ENCODE measurements around the gene UBN2.
"Not testable (repeated sequence)": the region's sequence is repeated elsewhere in the genome, so short reads cannot be mapped to it uniquely, and the experiment has no call there.

The UBN2 gene

GRCh38 chr7:139300390-139300789, 69.4 kb downstream of the UBN2 start:
- no peak for FAIRE-seq

GRCh38 chr7:139304517-139304916, 73.5 kb downstream of the UBN2 start:
- no peak for FAIRE-seq

GRCh38 chr7:139317939-139318505, 87.0 kb downstream of the UBN2 start:
- no peak for FAIRE-seq

DNA sequence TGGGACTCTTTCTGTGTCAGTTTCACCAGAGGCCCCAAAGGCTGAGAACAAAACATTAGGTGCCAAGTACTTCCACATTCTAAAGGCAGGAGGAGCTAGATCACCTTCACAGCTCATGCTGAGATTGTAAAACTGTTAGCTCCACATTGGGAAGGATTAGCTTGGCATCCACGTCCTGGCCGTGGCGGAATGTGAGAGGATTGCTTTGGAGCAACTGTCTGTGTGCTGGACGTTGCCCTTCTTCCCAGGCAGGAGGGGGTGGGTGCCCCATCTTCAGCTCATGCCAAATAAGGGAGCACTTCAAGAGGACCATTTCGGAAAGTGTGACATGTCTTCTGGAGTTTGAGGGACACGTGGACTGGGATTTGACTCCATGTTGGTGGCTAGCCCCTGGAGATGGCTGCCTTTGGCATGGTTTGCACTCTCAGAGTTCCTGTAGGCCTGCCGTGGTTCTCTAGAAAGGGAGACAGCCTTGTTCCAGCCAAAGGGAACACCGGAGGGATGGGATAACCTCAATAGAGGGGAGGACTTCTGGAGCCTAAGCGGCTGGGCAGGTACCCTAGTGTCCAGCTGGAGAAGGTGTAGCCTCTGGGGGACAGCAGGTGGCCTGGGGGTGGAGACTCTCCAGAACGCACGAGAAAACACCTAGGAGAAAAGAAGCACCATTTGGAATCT, 90.2 kb downstream of the UBN2 start:
- no peak for FAIRE-seq

DNA sequence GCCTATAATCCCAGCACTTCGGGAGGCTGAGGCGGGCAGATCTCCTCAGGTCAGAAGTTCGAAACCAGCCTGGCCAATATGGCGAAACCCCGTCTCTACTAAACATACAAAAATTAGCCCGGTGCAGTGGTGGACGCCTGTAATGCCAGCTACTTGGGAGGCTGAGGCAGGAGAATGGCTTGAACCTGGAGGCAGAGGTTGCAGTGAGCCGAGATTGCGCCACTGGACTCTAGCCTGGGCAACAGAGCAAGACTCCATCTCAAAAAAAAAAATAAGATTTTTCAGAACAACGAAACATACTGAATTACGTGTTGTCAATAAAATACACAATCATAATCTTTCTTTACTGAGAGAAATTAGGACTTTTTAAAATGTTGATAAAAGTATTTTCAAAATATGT, 93.7 kb downstream of the UBN2 start:
- not testable (repeated sequence) for FAIRE-seq

DNA sequence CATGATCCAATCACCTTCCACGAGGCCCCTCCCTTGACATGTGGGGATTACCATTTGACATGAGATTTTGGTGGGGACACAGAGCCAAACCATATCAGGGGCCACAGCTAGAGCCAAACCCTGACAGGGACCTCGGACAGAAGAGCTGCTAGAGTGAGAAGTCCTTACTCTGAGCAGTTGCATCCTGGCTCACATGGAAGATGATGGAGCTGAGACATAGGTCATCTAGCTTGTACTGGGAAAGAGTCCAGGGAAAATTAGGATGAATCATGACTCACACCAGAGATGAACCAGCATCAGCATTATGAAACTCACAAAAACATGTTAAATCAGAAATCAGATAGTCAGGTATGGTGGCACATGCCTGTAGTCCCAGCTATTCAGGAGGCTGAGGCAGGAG, 97.3 kb downstream of the UBN2 start:
- FAIRE-seq: no peak

GRCh38 chr7:139329119-139329518, 98.1 kb downstream of the UBN2 start:
- FAIRE-seq: no peak

DNA sequence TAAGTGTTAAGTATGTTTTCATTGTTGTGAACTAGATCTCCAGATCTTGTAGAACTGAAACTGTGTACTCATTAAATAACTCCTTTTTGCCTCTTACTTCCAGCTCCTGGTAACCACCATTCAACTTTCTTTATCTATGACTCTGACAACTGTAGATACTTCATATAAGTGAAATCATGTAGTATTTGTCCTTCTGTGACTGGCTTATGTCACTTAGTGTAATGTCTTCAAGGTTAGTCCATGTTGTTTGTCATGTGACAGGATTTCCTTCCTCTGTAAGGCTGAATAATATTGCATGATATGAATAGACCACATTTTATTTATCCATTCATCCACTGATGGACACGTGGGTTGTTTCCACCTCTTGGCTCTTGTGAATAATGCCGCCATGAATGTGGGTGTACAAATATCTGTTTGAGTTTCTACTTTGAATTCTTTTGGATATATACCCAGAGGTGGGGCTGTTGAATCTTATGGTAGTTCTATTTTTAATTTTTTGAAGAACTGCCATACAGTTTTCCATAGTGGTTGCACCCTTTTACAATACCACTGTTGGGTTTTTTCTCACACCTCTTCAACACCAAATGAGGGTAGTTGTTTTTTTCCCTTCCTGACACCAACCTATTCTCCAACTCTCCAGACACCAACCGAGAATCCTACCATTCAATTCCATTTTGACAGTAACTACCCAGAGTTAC, 99.4 kb downstream of the UBN2 start:
- FAIRE-seq: no peak

- no peak for FAIRE-seq
Measured at GRCh38 chr7:139332697-139333359, 101.8 kb downstream of the UBN2 start.

- FAIRE-seq: not testable (repeated sequence)
Measured at GRCh38 chr7:139333443-139333842, 102.4 kb downstream of the UBN2 start.

- no peak for FAIRE-seq
Measured at GRCh38 chr7:139334399-139335150, 103.5 kb downstream of the UBN2 start.

DNA sequence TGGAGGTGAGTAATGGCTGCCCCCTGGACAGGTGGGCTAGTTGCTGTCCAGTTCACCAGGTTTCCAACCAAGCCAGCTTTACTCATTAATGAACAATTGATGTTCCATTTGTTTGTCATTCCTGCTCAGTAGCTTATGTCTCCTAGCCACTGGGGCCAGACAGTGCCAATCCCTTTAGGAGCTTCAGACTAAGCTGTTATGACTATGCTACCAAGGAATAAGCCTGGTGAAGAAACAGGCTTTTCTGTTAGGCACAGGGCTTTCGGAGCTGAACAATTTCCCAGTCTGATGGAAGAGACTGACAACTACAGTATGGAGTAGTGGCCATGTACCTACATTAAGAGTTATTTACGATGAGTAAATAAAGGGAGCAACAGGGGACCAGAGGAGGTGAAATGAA, 108.0 kb downstream of the UBN2 start:
- FAIRE-seq: no peak

GRCh38 chr7:139339698-139340036, 108.6 kb downstream of the UBN2 start:
- FAIRE-seq: no peak

GRCh38 chr7:139340037-139340807, 109.2 kb downstream of the UBN2 start:
- FAIRE-seq: peak; percentile 91

- no peak for FAIRE-seq
Measured at GRCh38 chr7:139340808-139341057, 109.7 kb downstream of the UBN2 start.

DNA sequence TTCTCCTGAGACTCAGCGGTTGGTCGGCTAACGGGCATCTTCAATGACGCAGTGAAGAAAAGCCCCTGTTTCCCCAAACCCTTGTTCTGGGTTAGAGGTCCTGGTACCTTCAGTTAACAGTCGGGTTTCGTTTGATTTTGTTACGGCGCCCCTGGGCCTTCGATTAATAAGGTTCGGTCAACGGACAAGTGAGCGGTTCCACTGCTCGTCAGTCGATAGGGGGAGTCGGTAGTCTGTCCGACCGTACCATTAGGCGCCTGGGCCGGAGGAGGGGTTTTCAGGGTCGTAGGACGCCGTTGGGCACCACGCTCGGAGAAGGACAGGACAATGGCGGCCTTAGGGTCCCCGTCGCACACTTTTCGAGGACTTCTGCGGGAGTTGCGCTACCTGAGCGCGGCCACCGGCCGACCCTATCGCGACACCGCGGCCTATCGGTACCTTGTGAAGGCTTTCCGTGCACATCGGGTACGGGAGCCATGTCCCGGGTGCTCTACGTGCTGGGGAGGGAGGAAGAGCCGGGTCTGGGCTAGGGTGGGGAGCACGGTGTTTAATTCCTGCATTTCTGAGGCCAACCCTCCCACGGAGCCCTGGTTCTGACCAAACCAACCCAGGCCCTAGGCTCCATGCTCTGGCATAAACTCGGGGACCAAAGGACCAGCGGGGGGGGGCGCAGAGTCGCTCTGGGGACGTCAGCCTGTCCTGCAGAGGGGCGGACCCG, 110.2 kb downstream of the UBN2 start, which contains the start of gene FMC1:
Gene FMC1, plus strand, starts transcription at position 280 of the 718 bp plus-strand sequence. Its CDS starts 48 bp downstream, at position 328.
- no peak for FAIRE-seq

- no peak for FAIRE-seq
Measured at GRCh38 chr7:139341776-139342226, 110.8 kb downstream of the UBN2 start.

DNA sequence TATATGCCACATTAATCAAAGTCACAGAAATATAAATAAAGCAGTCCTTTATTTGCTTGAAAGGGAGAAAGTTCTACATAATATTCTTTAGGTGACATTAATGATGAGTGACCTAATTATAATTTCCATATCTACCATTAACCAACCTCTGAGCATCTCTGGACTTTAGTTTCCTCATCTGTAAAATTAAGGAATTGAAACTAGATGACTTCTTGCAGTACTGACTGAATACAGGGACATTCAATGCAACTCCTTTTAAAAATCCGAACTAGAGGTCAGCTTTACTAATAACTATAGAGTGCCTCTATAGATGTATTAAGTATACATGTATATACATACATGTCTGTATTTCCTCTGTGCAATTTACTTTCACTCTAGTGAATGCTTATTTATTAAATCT, 114.0 kb downstream of the UBN2 start:
- FAIRE-seq: no peak

- no peak for FAIRE-seq
Measured at GRCh38 chr7:139351027-139351426, 120.0 kb downstream of the UBN2 start.

- FAIRE-seq: no peak
Measured at GRCh38 chr7:139354729-139355128, 123.7 kb downstream of the UBN2 start.

DNA sequence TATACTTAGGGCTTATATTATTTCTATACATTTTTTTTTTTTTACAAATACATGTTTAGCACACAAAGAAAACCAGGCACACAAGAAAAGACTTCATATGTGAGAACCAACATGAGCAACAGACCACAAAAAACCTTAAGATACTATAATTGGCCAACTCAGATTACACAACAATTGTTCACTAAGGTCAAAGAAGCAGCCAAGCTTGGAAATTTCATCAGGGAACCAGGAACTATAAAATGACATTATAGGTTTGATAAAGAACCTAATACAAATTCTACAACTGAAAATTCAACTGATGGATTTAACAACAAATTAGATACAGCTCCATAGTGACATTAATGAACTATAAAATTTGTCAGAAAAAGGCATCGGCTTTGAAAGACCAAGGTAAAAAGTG, 124.3 kb downstream of the UBN2 start:
- no peak for FAIRE-seq
